Effector memory CD4-positive, alpha-beta T cell (primary cell): Measurements from ENCODE around the gene FLT3.
"Not testable (repeated sequence)": the region's sequence is repeated elsewhere in the genome, so short reads cannot be mapped to it uniquely, and the experiment has no call there.

Experiments
- DNase-seq, 3 donors: peaks; one replicate each; pipeline ENCODE4 v3.0.0-alpha.2; 2020
- H3K27ac ChIP-seq: 2 replicates; pipeline ENCODE4 v1.7.0; 2013; ENCODE audit warnings: mild to moderate bottlenecking, low read length, moderate library complexity; ENCODE audit not compliant: insufficient read depth, poor library complexity, severe bottlenecking
- H3K27me3 ChIP-seq: replicated peaks from 2 replicates; pipeline ENCODE4 v1.7.0; 2013; ENCODE audit warnings: mild to moderate bottlenecking, low read length; ENCODE audit not compliant: insufficient read depth, control insufficient read depth, poor library complexity, severe bottlenecking
- H3K36me3 ChIP-seq: 2 replicates; pipeline ENCODE4 v1.7.0; 2013; ENCODE audit warnings: mild to moderate bottlenecking, low read length, moderate library complexity; ENCODE audit not compliant: control insufficient read depth, insufficient read depth
- H3K4me1 ChIP-seq: 2 replicates; pipeline ENCODE4 v1.7.0; 2013; ENCODE audit warnings: low read length, mild to moderate bottlenecking; ENCODE audit not compliant: control insufficient read depth, insufficient read depth, poor library complexity, severe bottlenecking
- H3K4me3 ChIP-seq: 2 replicates; pipeline ENCODE4 v1.7.0; 2013; ENCODE audit warnings: low read length, low read depth, mild to moderate bottlenecking; ENCODE audit not compliant: insufficient read depth, poor library complexity, severe bottlenecking
- H3K9me3 ChIP-seq: 2 replicates; pipeline ENCODE4 v1.7.0; 2013; ENCODE audit warnings: mild to moderate bottlenecking, low read length, moderate library complexity; ENCODE audit not compliant: control insufficient read depth

The FLT3 gene

GRCh38 chr13:27968316-27969081 lies 131.9 kb downstream of the FLT3 start:
- H3K27me3 ChIP-seq = peaks cover 44% of the 10 kb centered on the region
- no peaks in the 10 kb centered on the region for H3K36me3 ChIP-seq
- H3K27ac ChIP-seq = no peak overlapping the region
- peaks cover 9% of the 10 kb centered on the region for H3K4me1 ChIP-seq
- no peak overlapping the region for H3K4me3 ChIP-seq
- DNase-seq = no peak
- no peaks in the 10 kb centered on the region for H3K9me3 ChIP-seq

GRCh38 chr13:27967736-27968315 lies 132.6 kb downstream of the FLT3 start:
- no peaks in the 10 kb centered on the region for H3K9me3 ChIP-seq
- DNase-seq = no peak
- no peak overlapping the region for H3K27ac ChIP-seq
- H3K4me1 ChIP-seq = peaks cover 9% of the 10 kb centered on the region
- no peaks in the 10 kb centered on the region for H3K36me3 ChIP-seq
- H3K4me3 ChIP-seq = no peak overlapping the region
- H3K27me3 ChIP-seq = peaks cover 40% of the 10 kb centered on the region

- H3K36me3 ChIP-seq = no peaks in the 10 kb centered on the region
- peaks cover 40% of the 10 kb centered on the region for H3K27me3 ChIP-seq
- H3K4me3 ChIP-seq = no peak overlapping the region
- no peak overlapping the region for H3K27ac ChIP-seq
- peaks cover 9% of the 10 kb centered on the region for H3K4me1 ChIP-seq
- DNase-seq = no peak
- H3K9me3 ChIP-seq = no peaks in the 10 kb centered on the region
Observed at GRCh38 chr13:27967203-27967735, 133.1 kb downstream of the FLT3 start.

- H3K36me3 ChIP-seq = no peaks in the 10 kb centered on the region
- H3K27me3 ChIP-seq = peaks cover 40% of the 10 kb centered on the region
- H3K4me3 ChIP-seq = no peak overlapping the region
- no peak for DNase-seq
- H3K9me3 ChIP-seq = no peaks in the 10 kb centered on the region
- H3K4me1 ChIP-seq = peaks cover 9% of the 10 kb centered on the region
- H3K27ac ChIP-seq = no peak overlapping the region
Observed at GRCh38 chr13:27966641-27967202, 133.7 kb downstream of the FLT3 start.

- Histone ChIP-seq H3K4me1 (peaks cover 13% of the 10 kb centered on the region), H3K9me3 (no peaks in the 10 kb centered on the region), H3K27me3 (peaks cover 40% of the 10 kb centered on the region), H3K36me3 (no peaks in the 10 kb centered on the region), H3K4me3 (no peak overlapping the region), H3K27ac (no peak overlapping the region)
- no peak for DNase-seq
Observed at GRCh38 chr13:27965740-27966640, 134.4 kb downstream of the FLT3 start.

- Histone ChIP-seq H3K27ac (no peak overlapping the region), H3K9me3 (no peaks in the 10 kb centered on the region), H3K36me3 (no peaks in the 10 kb centered on the region), H3K27me3 (peaks cover 43% of the 10 kb centered on the region), H3K4me1 (peaks cover 20% of the 10 kb centered on the region), H3K4me3 (no peak overlapping the region)
- DNase-seq = no peak
Observed at GRCh38 chr13:27965343-27965739, 135.0 kb downstream of the FLT3 start.

- no peak overlapping the region for H3K4me3 ChIP-seq
- no peak for DNase-seq
- H3K4me1 ChIP-seq = peaks cover 24% of the 10 kb centered on the region
- peaks cover 43% of the 10 kb centered on the region for H3K27me3 ChIP-seq
- H3K27ac ChIP-seq = no peak overlapping the region
- no peaks in the 10 kb centered on the region for H3K36me3 ChIP-seq
- H3K9me3 ChIP-seq = no peaks in the 10 kb centered on the region
Observed at GRCh38 chr13:27964741-27965323, 135.5 kb downstream of the FLT3 start.

GRCh38 chr13:27964206-27964605 lies 136.2 kb downstream of the FLT3 start:
- H3K4me3 ChIP-seq, DNase-seq, H3K27ac ChIP-seq, H3K9me3 ChIP-seq, H3K36me3 ChIP-seq: not testable (repeated sequence)
- Histone ChIP-seq H3K4me1 (peaks cover 24% of the 10 kb centered on the region), H3K27me3 (peaks cover 40% of the 10 kb centered on the region)

- Histone ChIP-seq H3K4me1 (peaks cover 20% of the 10 kb centered on the region), H3K4me3 (no peak overlapping the region), H3K9me3 (no peaks in the 10 kb centered on the region), H3K27me3 (peaks cover 37% of the 10 kb centered on the region), H3K36me3 (no peaks in the 10 kb centered on the region), H3K27ac (no peak overlapping the region)
- DNase-seq = no peak
Observed at GRCh38 chr13:27963491-27963890, 136.9 kb downstream of the FLT3 start.
